Liver (tissue), 3 donors: ENCODE measurements around the gene ACSL6.

ENCODE experiments used
- CTCF ChIP-seq: fragments of 150-350 bp; IDR thresholded peaks from 2 replicates; pipeline ENCODE4 v1.5.1; 2017; ENCODE audit warnings: improper control_type of control experiment, low read depth, low read length; ENCODE audit not compliant: missing input control
- EGR1 ChIP-seq, 2 donors: IDR thresholded peaks; 2 replicates each; pipeline ENCODE4 v1.6.1; 2016 to 2018; ENCODE audit warnings: antibody characterized with exemption in 2 of 2, low read depth in 2 of 2
- FOXA1 ChIP-seq: IDR thresholded peaks from 2 replicates; pipeline ENCODE4 v1.6.1; 2016; ENCODE audit warnings: antibody characterized with exemption
- GABPA ChIP-seq, 2 donors: IDR thresholded peaks in 1 of 2; conservative IDR thresholded peaks in 1 of 2; 2 replicates each; pipeline ENCODE4 v1.6.1; 2016; ENCODE audit warnings: antibody characterized with exemption in 2 of 2, mild to moderate bottlenecking in 1 of 2, moderate library complexity in 1 of 2
- HNF4A ChIP-seq, 2 donors: conservative IDR thresholded peaks; 2 replicates each; pipeline ENCODE4 v1.6.1; 2016; ENCODE audit warnings: antibody characterized with exemption in 2 of 2, mild to moderate bottlenecking in 2 of 2
- HNF4G ChIP-seq: IDR thresholded peaks from 2 replicates; pipeline ENCODE4 v1.6.1; 2016; ENCODE audit warnings: antibody characterized with exemption
- JUND ChIP-seq, 2 donors: IDR thresholded peaks; 2 replicates each; pipeline ENCODE4 v1.6.1; 2016; ENCODE audit warnings: antibody characterized with exemption in 2 of 2
- RAD21 ChIP-seq, 2 donors: IDR thresholded peaks; 2 replicates each; pipeline ENCODE4 v1.6.1; 2016; ENCODE audit warnings: antibody characterized with exemption in 2 of 2, mild to moderate bottlenecking in 2 of 2
- RXRA ChIP-seq, 2 donors: IDR thresholded peaks; 2 replicates each; pipeline ENCODE4 v1.6.1; 2017 to 2018; ENCODE audit warnings: antibody characterized with exemption in 2 of 2, mild to moderate bottlenecking in 1 of 2
- SP1 ChIP-seq: IDR thresholded peaks from 2 replicates; pipeline ENCODE4 v1.6.1; 2018; ENCODE audit warnings: antibody characterized with exemption, mild to moderate bottlenecking
- TAF1 ChIP-seq: conservative IDR thresholded peaks from 2 replicates; pipeline ENCODE4 v1.6.1; 2016; ENCODE audit warnings: antibody characterized with exemption, mild to moderate bottlenecking
- YY1 ChIP-seq: IDR thresholded peaks from 2 replicates; pipeline ENCODE4 v1.6.1; 2016; ENCODE audit warnings: antibody characterized with exemption, mild to moderate bottlenecking
- TF ChIP-seq, protein P1 (sequence below): IDR thresholded peaks from 2 replicates; pipeline ENCODE4 v1.6.1; 2016; ENCODE audit warnings: antibody characterized with exemption, mild to moderate bottlenecking
- TF ChIP-seq, protein P2 (sequence below): IDR thresholded peaks from 2 replicates; pipeline ENCODE4 v1.6.1; 2016; ENCODE audit warnings: antibody characterized with exemption
- donor health status: healthy.
- donor health status: healthy.

DNA sequence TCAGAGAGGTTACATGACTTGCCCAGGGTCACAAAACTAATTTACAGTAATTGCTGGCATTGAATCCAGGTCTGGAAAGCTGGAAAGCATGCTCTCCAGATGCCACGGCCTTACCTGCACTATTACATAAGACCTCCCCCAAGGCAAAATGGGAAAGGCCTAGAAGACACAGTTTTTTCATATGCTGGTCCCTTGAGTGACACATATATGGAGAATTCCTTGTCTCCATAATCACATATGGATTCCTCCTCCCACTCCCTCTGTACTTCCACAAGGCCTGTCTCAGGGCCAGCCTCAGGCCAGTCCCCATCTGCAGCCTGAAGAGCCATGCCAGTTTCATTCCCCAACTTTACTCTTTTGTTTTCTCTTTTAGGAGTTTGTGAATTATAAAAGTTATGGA is 37.4 kb downstream of the ACSL6 start:
- TF ChIP-seq FOXA1 = no peak
- no peak for TF ChIP-seq SP1
- TF ChIP-seq CTCF = no peak
- no peak for TF ChIP-seq HNF4G
- TF ChIP-seq RXRA (IDR thresholded peaks at IDR 0.05) = no peak
- TF ChIP-seq, protein P1, sequence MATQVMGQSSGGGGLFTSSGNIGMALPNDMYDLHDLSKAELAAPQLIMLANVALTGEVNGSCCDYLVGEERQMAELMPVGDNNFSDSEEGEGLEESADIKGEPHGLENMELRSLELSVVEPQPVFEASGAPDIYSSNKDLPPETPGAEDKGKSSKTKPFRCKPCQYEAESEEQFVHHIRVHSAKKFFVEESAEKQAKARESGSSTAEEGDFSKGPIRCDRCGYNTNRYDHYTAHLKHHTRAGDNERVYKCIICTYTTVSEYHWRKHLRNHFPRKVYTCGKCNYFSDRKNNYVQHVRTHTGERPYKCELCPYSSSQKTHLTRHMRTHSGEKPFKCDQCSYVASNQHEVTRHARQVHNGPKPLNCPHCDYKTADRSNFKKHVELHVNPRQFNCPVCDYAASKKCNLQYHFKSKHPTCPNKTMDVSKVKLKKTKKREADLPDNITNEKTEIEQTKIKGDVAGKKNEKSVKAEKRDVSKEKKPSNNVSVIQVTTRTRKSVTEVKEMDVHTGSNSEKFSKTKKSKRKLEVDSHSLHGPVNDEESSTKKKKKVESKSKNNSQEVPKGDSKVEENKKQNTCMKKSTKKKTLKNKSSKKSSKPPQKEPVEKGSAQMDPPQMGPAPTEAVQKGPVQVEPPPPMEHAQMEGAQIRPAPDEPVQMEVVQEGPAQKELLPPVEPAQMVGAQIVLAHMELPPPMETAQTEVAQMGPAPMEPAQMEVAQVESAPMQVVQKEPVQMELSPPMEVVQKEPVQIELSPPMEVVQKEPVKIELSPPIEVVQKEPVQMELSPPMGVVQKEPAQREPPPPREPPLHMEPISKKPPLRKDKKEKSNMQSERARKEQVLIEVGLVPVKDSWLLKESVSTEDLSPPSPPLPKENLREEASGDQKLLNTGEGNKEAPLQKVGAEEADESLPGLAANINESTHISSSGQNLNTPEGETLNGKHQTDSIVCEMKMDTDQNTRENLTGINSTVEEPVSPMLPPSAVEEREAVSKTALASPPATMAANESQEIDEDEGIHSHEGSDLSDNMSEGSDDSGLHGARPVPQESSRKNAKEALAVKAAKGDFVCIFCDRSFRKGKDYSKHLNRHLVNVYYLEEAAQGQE = no peak
- no peak for TF ChIP-seq EGR1 (IDR thresholded peaks at IDR 0.05; ENCODE audit: low read depth in 2 of 2)
- TF ChIP-seq YY1 = no peak
- no peak for TF ChIP-seq TAF1
- TF ChIP-seq, protein P2, sequence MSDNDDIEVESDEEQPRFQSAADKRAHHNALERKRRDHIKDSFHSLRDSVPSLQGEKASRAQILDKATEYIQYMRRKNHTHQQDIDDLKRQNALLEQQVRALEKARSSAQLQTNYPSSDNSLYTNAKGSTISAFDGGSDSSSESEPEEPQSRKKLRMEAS = no peak
- TF ChIP-seq RAD21 (IDR thresholded peaks at IDR 0.05) = no peak
- TF ChIP-seq GABPA (IDR thresholded peaks at IDR 0.05 in 1 of 2, conservative IDR thresholded peaks at IDR 0.05 in 1 of 2) = no peak
- TF ChIP-seq JUND (IDR thresholded peaks at IDR 0.05) = no peak
- TF ChIP-seq HNF4A (conservative IDR thresholded peaks at IDR 0.05) = no peak
